GM21576 (cell line): ENCODE data around the gene GJD2.

Source experiments
- ATAC-seq: cut with Tn5 transposase; IDR thresholded peaks from one replicate; pipeline ENCODE4 v1.9.1; 2021; ENCODE audit warnings: mild to moderate bottlenecking, moderate library complexity; ENCODE audit not compliant: unreplicated experiment

Gene GJD2

GRCh38 chr15:34726406-34727100, 28.2 kb downstream of the GJD2 start:
- ATAC-seq = no peak

- no peak for ATAC-seq
These were observed 29.2 kb downstream of the GJD2 start for GRCh38 chr15:34725556-34725955.

- no peak for ATAC-seq
These were observed 30.3 kb downstream of the GJD2 start for GRCh38 chr15:34724481-34724880.

- no peak for ATAC-seq
These were observed 32.4 kb downstream of the GJD2 start for GRCh38 chr15:34722439-34722836.

- ATAC-seq = no peak
These were observed 32.9 kb downstream of the GJD2 start for GRCh38 chr15:34721802-34722438.

GRCh38 chr15:34721157-34721801, 33.5 kb downstream of the GJD2 start:
- no peak for ATAC-seq

GRCh38 chr15:34719695-34720094, 35.1 kb downstream of the GJD2 start:
- no peak for ATAC-seq

- no peak for ATAC-seq
These were observed 35.8 kb downstream of the GJD2 start for GRCh38 chr15:34718681-34719665.

GRCh38 chr15:34717729-34718128, 37.1 kb downstream of the GJD2 start:
- ATAC-seq = no peak

- no peak for ATAC-seq
These were observed 38.7 kb downstream of the GJD2 start for GRCh38 chr15:34716111-34716510.

GRCh38 chr15:34714476-34715121, 40.2 kb downstream of the GJD2 start:
- no peak for ATAC-seq

- no peak for ATAC-seq
These were observed 41.2 kb downstream of the GJD2 start for GRCh38 chr15:34713635-34714034.

- ATAC-seq = no peak
These were observed 44.9 kb downstream of the GJD2 start for GRCh38 chr15:34709866-34710265.

- ATAC-seq = no peak
These were observed 46.4 kb downstream of the GJD2 start for GRCh38 chr15:34708422-34708821.

GRCh38 chr15:34701536-34701935, 53.3 kb downstream of the GJD2 start:
- ATAC-seq = no peak
